KOPT-K1 (cell line): Measurements from ENCODE around the gene PASK.

Experiments
- H3K27ac ChIP-seq: fragments of 200-600 bp; sonication (generic); 2 replicates; pipeline ENCODE4 v1.5.1; 2016; ENCODE audit warnings: antibody characterized with exemption, mild to moderate bottlenecking, low read depth, low read length; ENCODE audit not compliant: poor library complexity, severe bottlenecking
- H3K36me3 ChIP-seq: fragments of 200-600 bp; sonication (generic); 2 replicates; pipeline ENCODE4 v1.5.1; 2017; ENCODE audit warnings: antibody characterized with exemption, mild to moderate bottlenecking, low read length, moderate library complexity; ENCODE audit not compliant: insufficient read depth
- H3K9me3 ChIP-seq: fragments of 200-600 bp; sonication (generic); 2 replicates; pipeline ENCODE4 v1.5.1; 2017; ENCODE audit warnings: antibody characterized with exemption, low read length, mild to moderate bottlenecking; ENCODE audit not compliant: insufficient read depth, poor library complexity, severe bottlenecking

PASK gene

GRCh38 chr2:241130316-241130715 is 19.0 kb downstream of the PASK start:
- Histone ChIP-seq H3K27ac (no peak overlapping the region), H3K36me3 (peaks cover 82% of the 10 kb centered on the region), H3K9me3 (no peaks in the 10 kb centered on the region)

GRCh38 chr2:241129086-241129871 is 20.0 kb downstream of the PASK start:
- no peak overlapping the region for H3K27ac ChIP-seq
- H3K9me3 ChIP-seq = no peaks in the 10 kb centered on the region
- H3K36me3 ChIP-seq = peaks cover 74% of the 10 kb centered on the region

- Histone ChIP-seq H3K36me3 (peaks cover 74% of the 10 kb centered on the region), H3K9me3 (no peaks in the 10 kb centered on the region), H3K27ac (no peak overlapping the region)
Measured at GRCh38 chr2:241128266-241128665, 21.0 kb downstream of the PASK start.

GRCh38 chr2:241126771-241127202 is 22.5 kb downstream of the PASK start:
- Histone ChIP-seq H3K27ac (no peak overlapping the region), H3K9me3 (no peaks in the 10 kb centered on the region)

GRCh38 chr2:241126201-241126611 is 23.1 kb downstream of the PASK start:
- H3K36me3 ChIP-seq = peaks cover 76% of the 10 kb centered on the region
- H3K27ac ChIP-seq = no peak overlapping the region
- H3K9me3 ChIP-seq = no peaks in the 10 kb centered on the region

More at GRCh38 chr2:241126771-241127202, 22.5 kb downstream of the PASK start:
- peaks cover 75% of the 10 kb centered on the region for H3K36me3 ChIP-seq

GRCh38 chr2:241125626-241126025 is 23.6 kb downstream of the PASK start:
- Histone ChIP-seq H3K9me3 (no peaks in the 10 kb centered on the region), H3K36me3 (peaks cover 79% of the 10 kb centered on the region), H3K27ac (no peak overlapping the region)

GRCh38 chr2:241123816-241124536 is 25.3 kb downstream of the PASK start:
- H3K27ac ChIP-seq = no peak overlapping the region
- H3K36me3 ChIP-seq = peaks cover 70% of the 10 kb centered on the region
- no peaks in the 10 kb centered on the region for H3K9me3 ChIP-seq

GRCh38 chr2:241122376-241123002 is 26.8 kb downstream of the PASK start:
- Histone ChIP-seq H3K9me3 (no peaks in the 10 kb centered on the region), H3K36me3 (peaks cover 62% of the 10 kb centered on the region), H3K27ac (no peak overlapping the region)

GRCh38 chr2:241121008-241121407 is 28.3 kb downstream of the PASK start:
- H3K36me3 ChIP-seq = peaks cover 60% of the 10 kb centered on the region
- no peaks in the 10 kb centered on the region for H3K9me3 ChIP-seq
- H3K27ac ChIP-seq = no peak overlapping the region

GRCh38 chr2:241120440-241120839 is 28.8 kb downstream of the PASK start:
- H3K27ac ChIP-seq = no peak overlapping the region
- H3K9me3 ChIP-seq = no peaks in the 10 kb centered on the region
- H3K36me3 ChIP-seq = peaks cover 58% of the 10 kb centered on the region

- Histone ChIP-seq H3K36me3 (peaks cover 67% of the 10 kb centered on the region), H3K27ac (no peak overlapping the region), H3K9me3 (no peaks in the 10 kb centered on the region)
Measured at GRCh38 chr2:241118737-241119505, 30.4 kb downstream of the PASK start.

GRCh38 chr2:241116606-241117560 is 32.4 kb downstream of the PASK start:
- Histone ChIP-seq H3K9me3 (no peaks in the 10 kb centered on the region), H3K36me3 (peaks cover 66% of the 10 kb centered on the region), H3K27ac (no peak overlapping the region)

GRCh38 chr2:241115361-241115760 is 33.9 kb downstream of the PASK start:
- H3K36me3 ChIP-seq = peaks cover 64% of the 10 kb centered on the region
- no peaks in the 10 kb centered on the region for H3K9me3 ChIP-seq
- H3K27ac ChIP-seq = no peak overlapping the region

- no peaks in the 10 kb centered on the region for H3K9me3 ChIP-seq
- peaks cover 60% of the 10 kb centered on the region for H3K36me3 ChIP-seq
- H3K27ac ChIP-seq = no peak overlapping the region
Measured at GRCh38 chr2:241114836-241115235, 34.4 kb downstream of the PASK start.
